AG04449 (cell line): ENCODE measurements around the gene GRIA3.

Source experiments
- CTCF ChIA-PET: fragments of 350-600 bp; formaldehyde crosslinking; extraction: SDS; loops from one replicate; lab custom pipeline; 2021; ENCODE audit warnings: antibody characterized with exemption; lab: Yijun Ruan, JAX
- POLR2A ChIA-PET: fragments of 400-600, 350-600 bp; formaldehyde crosslinking; extraction: SDS; loops from one replicate; lab custom pipeline; 2020; ENCODE audit warnings: antibody characterized with exemption, inconsistent platforms; lab: Yijun Ruan, JAX
- DNase-seq: peaks from one replicate; pipeline ENCODE4 v3.0.0-alpha.2; 2010; ENCODE audit warnings: low read depth, low spot score
- H3K4me3 ChIP-seq: 2 replicates; pipeline ENCODE4 v1.5.1; 2011; ENCODE audit warnings: low read depth, mild to moderate bottlenecking, control low read depth, low read length
- CTCF ChIP-seq: IDR thresholded peaks from one replicate; pipeline ENCODE4 v1.5.1; 2011; ENCODE audit warnings: mild to moderate bottlenecking, moderate library complexity, low read length, control low read depth, inconsistent platforms; ENCODE audit not compliant: insufficient read depth; ENCODE audit errors: missing control alignments

GRIA3 gene

GRCh38 chrX:123263270-123263669 is 79.2 kb downstream of the GRIA3 start:
- H3K4me3 ChIP-seq, result no peak overlapping the region
- CTCF ChIA-PET, result no interaction called here
- POLR2A ChIA-PET, result no interaction called here
- DNase-seq, result no peak
- no peak for TF ChIP-seq CTCF

- CTCF ChIA-PET, result no interaction called here
- no peak for TF ChIP-seq CTCF
These were observed 79.7 kb downstream of the GRIA3 start for GRCh38 chrX:123263747-123264146.

GRCh38 chrX:123267220-123267619 is 83.1 kb downstream of the GRIA3 start:
- no peak for TF ChIP-seq CTCF
- H3K4me3 ChIP-seq, result no peak overlapping the region
- ChIA-PET POLR2A (interaction anchor here (0.7 kb wide), 1 partner anchor 95 kb away, joined by 3 read pairs; no protein-coding TSS in a partner anchor), CTCF (interaction anchor here (1.7 kb wide), 1 partner anchor 9 kb away, joined by 5 read pairs; no protein-coding TSS in a partner anchor)
- peak; percentile 12 for DNase-seq

More at GRCh38 chrX:123263747-123264146, 79.7 kb downstream of the GRIA3 start:
- POLR2A ChIA-PET, result no interaction called here
- H3K4me3 ChIP-seq, result no peak overlapping the region
- no peak for DNase-seq

- ChIA-PET POLR2A (no interaction called here), CTCF (no interaction called here)
- no peak for TF ChIP-seq CTCF
- no peak overlapping the region for H3K4me3 ChIP-seq
- no peak for DNase-seq
These were observed 87.8 kb downstream of the GRIA3 start for GRCh38 chrX:123271902-123272301.

- no peak overlapping the region for H3K4me3 ChIP-seq
- POLR2A ChIA-PET, result no interaction called here
- CTCF ChIA-PET, result no interaction called here
- DNase-seq, result no peak
- TF ChIP-seq CTCF, result no peak
These were observed 88.6 kb downstream of the GRIA3 start for GRCh38 chrX:123272630-123273029.

GRCh38 chrX:123274796-123275195 is 90.7 kb downstream of the GRIA3 start:
- no peak overlapping the region for H3K4me3 ChIP-seq
- DNase-seq, result no peak
- ChIA-PET CTCF (interaction anchor here (1.8 kb wide), 1 partner anchor 8 kb away, joined by 5 read pairs; no protein-coding TSS in a partner anchor), POLR2A (no interaction called here)
- no peak for TF ChIP-seq CTCF
